Endothelial cell of umbilical vein (primary cell): ENCODE measurements around the gene SLC39A11. TPM values are rescaled to one million over a fixed set of nuclear protein-coding genes. Genes with fewer than 3 reads are reported as not detected.

Experiments
- BruUV-seq: library from RNA; stranded (reverse); fragments of 400-500 nt; replicated peaks from 2 replicates; lab custom pipeline; 2021; lab: Mats Ljungman, UMichigan
- CTCF ChIA-PET: fragments of 300-600, 350-600 bp; sonication (Branson Sonifier 250); formaldehyde crosslinking; loops from one replicate; lab custom pipeline; 2021; ENCODE audit warnings: antibody characterized with exemption, inconsistent platforms; lab: Charles Lee
- POLR2A ChIA-PET: fragments of 300-600, 350-600 bp; sonication (Branson Sonifier 250); formaldehyde crosslinking; loops from one replicate; lab custom pipeline; 2021; ENCODE audit warnings: antibody characterized with exemption, inconsistent platforms; lab: Charles Lee
- DNase-seq: peaks from one replicate; pipeline ENCODE4 v3.0.0-alpha.2; 2011; ENCODE audit warnings: low read depth, low spot score
- FAIRE-seq: peaks from 2 replicates; lab custom pipeline; 2011; peaks lifted over from hg19 to GRCh38; lab: Jason Lieb, UNC
- H2AFZ ChIP-seq: 2 replicates; pipeline ENCODE4 v1.6.0; 2012; ENCODE audit warnings: low read depth, low read length, control low read depth, inconsistent platforms
- H3K27ac ChIP-seq: 2 replicates; pipeline ENCODE4 v1.5.1; 2011; ENCODE audit warnings: low read depth, mild to moderate bottlenecking, control low read depth, low read length, moderate library complexity; ENCODE audit not compliant: insufficient read depth
- H3K27me3 ChIP-seq, 2 experiments: 2 replicates each; pipeline versions ENCODE4 v1.6.0 to v1.6.1; 2011; ENCODE audit warnings: low read length in 2 of 2, mixed read lengths in 1 of 2; ENCODE audit not compliant: control insufficient read depth in 2 of 2, insufficient read depth in 2 of 2
- H3K36me3 ChIP-seq, 2 experiments: 2 replicates in 1 of 2; 3 replicates in 1 of 2; pipeline ENCODE4 v1.5.1; 2011; ENCODE audit warnings: low read length in 2 of 2, mild to moderate bottlenecking in 1 of 2, moderate library complexity in 1 of 2; ENCODE audit not compliant: control insufficient read depth in 2 of 2, insufficient read depth in 2 of 2; ENCODE audit errors: extremely low read depth in 1 of 2
- H3K4me1 ChIP-seq: 3 replicates; pipeline ENCODE4 v1.5.1; 2011; ENCODE audit warnings: mild to moderate bottlenecking, low read length; ENCODE audit not compliant: control insufficient read depth, insufficient read depth; ENCODE audit errors: extremely low read depth
- H3K4me2 ChIP-seq: 2 replicates; pipeline ENCODE4 v1.6.1; 2011; ENCODE audit warnings: low read length, control low read depth, mixed read lengths; ENCODE audit not compliant: insufficient read depth
- H3K4me3 ChIP-seq, 3 experiments: fragments of 200-600 bp in 1 of 3; sonication (generic), shearing (Covaris generic) in 1 of 3; replicated peaks in 1 of 3; 2 replicates each; pipeline ENCODE4 v1.5.1; 2011 to 2016; ENCODE audit warnings: control low read depth in 3 of 3, low read length in 3 of 3, mild to moderate bottlenecking in 2 of 3, inconsistent platforms in 1 of 3, low read depth in 1 of 3, moderate library complexity in 1 of 3; ENCODE audit not compliant: insufficient read depth in 1 of 3
- H3K79me2 ChIP-seq: 2 replicates; pipeline ENCODE4 v1.6.0; 2012; ENCODE audit warnings: low read length, inconsistent platforms; ENCODE audit not compliant: control insufficient read depth, insufficient read depth
- H3K9ac ChIP-seq: replicated peaks from 2 replicates; pipeline ENCODE3; 2011; ENCODE audit warnings: low read length, control low read depth; ENCODE audit not compliant: insufficient read depth; ENCODE audit errors: extremely low read depth
- H3K9me1 ChIP-seq: replicated peaks from 3 replicates; pipeline ENCODE4 v1.6.0; 2011; ENCODE audit warnings: mild to moderate bottlenecking, low read length; ENCODE audit not compliant: control insufficient read depth, insufficient read depth; ENCODE audit errors: extremely low read depth
- H3K9me3 ChIP-seq: replicated peaks from 2 replicates; pipeline ENCODE4 v1.5.1; 2012; ENCODE audit warnings: low read length, inconsistent platforms; ENCODE audit not compliant: control insufficient read depth, insufficient read depth
- H4K20me1 ChIP-seq: replicated peaks from 2 replicates; pipeline ENCODE3; 2011; ENCODE audit warnings: mild to moderate bottlenecking, low read length; ENCODE audit not compliant: control insufficient read depth, insufficient read depth; ENCODE audit errors: extremely low read depth
- CTCF ChIP-seq, 2 donors: IDR thresholded peaks; 1 replicate in 1 of 2; 2 replicates in 1 of 2; pipeline ENCODE4 v1.5.1; 2011; ENCODE audit warnings: low read length in 2 of 2, mild to moderate bottlenecking in 2 of 2, moderate library complexity in 2 of 2, control low read depth in 1 of 2, inconsistent platforms in 1 of 2, low read depth in 1 of 2; ENCODE audit not compliant: insufficient read depth in 1 of 2; ENCODE audit errors: extremely low read depth in 1 of 2
- EZH2 ChIP-seq: IDR thresholded peaks from 2 replicates; pipeline ENCODE4 v1.6.1; 2012; ENCODE audit warnings: borderline replicate concordance, low read depth, mild to moderate bottlenecking, moderate library complexity, low read length, inconsistent platforms; ENCODE audit not compliant: severe bottlenecking
- FOS ChIP-seq: IDR thresholded peaks from 2 replicates; pipeline ENCODE4 v1.6.1; 2011; ENCODE audit warnings: mild to moderate bottlenecking, low read length, moderate library complexity, borderline replicate concordance; ENCODE audit not compliant: insufficient read depth
- GATA2 ChIP-seq: IDR thresholded peaks from 2 replicates; pipeline ENCODE4 v1.7.0; 2011; ENCODE audit warnings: low read depth, mild to moderate bottlenecking, moderate library complexity, mixed read lengths, low read length; ENCODE audit not compliant: insufficient read length, insufficient read depth
- JUN ChIP-seq: IDR thresholded peaks from 2 replicates; pipeline ENCODE4 v1.6.1; 2011; ENCODE audit warnings: borderline replicate concordance, low read depth; ENCODE audit not compliant: insufficient read length, insufficient read depth
- MAX ChIP-seq: IDR thresholded peaks from 2 replicates; pipeline ENCODE4 v1.6.1; 2011; ENCODE audit not compliant: insufficient read depth, insufficient read length
- MYC ChIP-seq: IDR thresholded peaks from one replicate; pipeline ENCODE4 v1.6.1; 2011; ENCODE audit warnings: mild to moderate bottlenecking, low read depth, low read length
- POLR2A ChIP-seq: IDR thresholded peaks from 2 replicates; pipeline ENCODE4 v1.6.1; 2012; ENCODE audit warnings: low read depth, mild to moderate bottlenecking, control low read depth, low read length
- POLR2AphosphoS5 ChIP-seq: IDR thresholded peaks from 2 replicates; pipeline ENCODE4 v1.6.1; 2012; ENCODE audit warnings: low read depth, mild to moderate bottlenecking, control low read depth, low read length, moderate library complexity; ENCODE audit not compliant: insufficient read depth
- dilution Hi-C: fragments of 300-500 bp; cut with MboI; formaldehyde crosslinking; loops from one replicate; pipeline ENCODE4 v1.15.0; 2019; ENCODE audit warnings: low sequenced_read_pairs; ENCODE audit not compliant: extremely low pct_ligation_motif_present
- intact Hi-C: fragments of 100-400 bp; cut with micrococcal nuclease; formaldehyde crosslinking; loops from one replicate; pipeline ENCODE4 v1.10.0; 2022
- polyA plus RNA-seq, 4 experiments: library from polyadenylated mRNA; depleted of rRNA in 3 of 4; stranded (reverse) in 3 of 4; unstranded in 1 of 4; fragments of >200 nt; gene quantifications; 2 replicates each; pipeline versions ENCODE4 v1.2.1 to v1.2.3, GENCODE V29; 2011 to 2012; ENCODE audit warnings: missing spikeins in 1 of 4
- total RNA-seq: library from RNA; stranded (reverse); gene quantifications from 2 replicates; pipeline ENCODE4 v1.2.3, GENCODE V29; 2021

SLC39A11 gene
- total and polyA plus RNA-seq, 2 donors (not counting 3 experiments of a cell fraction or from before 2014, with no cell fraction given), result 8.1 to 11.9 TPM

GRCh38 chr17:72733619-72734282 lies 358.7 kb downstream of the SLC39A11 start:
- H3K9me1 ChIP-seq, result no peaks in the 10 kb centered on the region
- H3K36me3 ChIP-seq, result no peaks in the 10 kb centered on the region
- ChIA-PET CTCF (no interaction called here), POLR2A (no interaction called here)
- no peaks in the 10 kb centered on the region for H3K79me2 ChIP-seq
- no peaks in the 10 kb centered on the region for H3K4me1 ChIP-seq
- no peak overlapping the region for H3K9ac ChIP-seq
- no TSS peak for BruUV-seq
- FAIRE-seq (no peak), DNase-seq (no peak)
- H3K9me3 ChIP-seq, result no peaks in the 10 kb centered on the region
- no peak overlapping the region for H2AFZ ChIP-seq
- dilution Hi-C loops (no loop called here), intact Hi-C loops (no loop called here)
- H3K4me3 ChIP-seq, result no peak overlapping the region
- no peak overlapping the region for H3K4me2 ChIP-seq
- H3K27me3 ChIP-seq, result no peaks in the 10 kb centered on the region
- no peak for TF ChIP-seq GATA2
- TF ChIP-seq POLR2AphosphoS5, result no peak
- no peak for TF ChIP-seq POLR2A
- TF ChIP-seq MYC, result no peak
- TF ChIP-seq EZH2, result no peak
- no peak for TF ChIP-seq FOS
- no peak for TF ChIP-seq JUN
- TF ChIP-seq CTCF (IDR thresholded peaks at IDR 0.05; ENCODE audit: extremely low read depth in 1 of 2, insufficient read depth in 1 of 2, low read depth in 1 of 2, low read length in 2 of 2), result no peak
- no peak for TF ChIP-seq MAX
- H4K20me1 ChIP-seq, result no peaks in the 10 kb centered on the region
- H3K27ac ChIP-seq, result no peak overlapping the region
